ENCODE measurements around the gene OGDH. TPM values are rescaled to one million over a fixed set of nuclear protein-coding genes. Genes with fewer than 3 reads are reported as not detected.

Gene OGDH
- total and polyA plus RNA-seq, 2 of the 13 experiments (the other 11 are each of a cell fraction or from before 2014, with no cell fraction given) = 17.4 to 25.4 TPM

DNA sequence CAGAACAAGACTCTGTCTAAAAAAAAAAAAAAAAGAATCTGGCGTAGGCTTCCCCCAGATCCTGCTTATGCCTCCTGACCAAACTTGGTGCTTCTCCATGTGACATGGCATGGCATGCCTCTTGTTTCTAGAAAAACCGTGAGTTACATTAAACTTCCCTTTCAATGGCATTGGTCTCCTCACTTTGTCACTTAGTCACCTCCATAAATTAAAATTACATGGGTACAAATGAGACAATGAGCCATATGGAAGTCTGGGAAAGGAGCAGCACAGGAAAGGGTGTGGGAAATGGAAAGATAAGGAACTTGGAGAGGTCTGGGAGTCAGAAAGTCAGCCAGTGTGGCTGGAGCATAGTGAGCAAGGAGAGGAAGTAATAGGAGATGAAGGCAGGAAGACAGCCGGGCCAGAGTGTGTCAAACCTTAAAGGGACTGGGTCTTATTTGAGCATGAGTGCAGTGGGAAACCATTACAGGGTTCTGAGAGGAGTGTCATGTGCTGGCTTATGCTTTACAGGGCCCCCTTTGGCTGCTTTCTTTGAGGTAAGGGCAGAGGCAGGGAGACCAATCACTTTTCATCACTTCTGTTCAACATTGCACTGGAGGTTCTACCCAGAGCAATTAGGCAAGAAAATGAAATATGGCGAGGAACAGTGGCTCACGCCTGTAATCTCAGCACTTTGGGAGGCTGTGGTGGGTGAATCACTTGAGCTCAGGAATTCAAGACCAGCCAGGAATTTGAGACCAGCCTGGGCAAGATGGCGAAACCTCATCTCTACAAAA lies 120.9 kb downstream of the OGDH start:
- Histone ChIP-seq H3K9ac (ENCODE audit: insufficient read depth, low read depth, low read length) (no peak overlapping the region), H3K4me3 (replicated peaks in 1 of 3; ENCODE audit: insufficient read depth in 1 of 3, low read depth in 2 of 3, low read length in 3 of 3) (no peak overlapping the region), H3K4me2 (ENCODE audit: low read depth, low read length) (peak overlapping the region; percentile 14; the same call in 1 of the 2 replicates), H3K4me1 (ENCODE audit: insufficient read depth, low read length) (peaks cover 26% of the 10 kb centered on the region), H2AFZ (ENCODE audit: low read length) (peak overlapping the region; percentile 81), H4K20me1 (ENCODE audit: insufficient read depth, low read length) (no peaks in the 10 kb centered on the region), H3K79me2 (ENCODE audit: insufficient read depth, low read length) (no peaks in the 10 kb centered on the region), H3K9me3 (ENCODE audit: low read length) (no peaks in the 10 kb centered on the region), H3K27ac (ENCODE audit: extremely low read length, insufficient read depth, low read length) (no peak overlapping the region), H3K27me3 (ENCODE audit: control insufficient read depth in 1 of 2, insufficient read depth in 2 of 2, low read length in 2 of 2) (no peaks in the 10 kb centered on the region), H3K36me3 (replicated peaks in 1 of 2; ENCODE audit: control insufficient read depth in 1 of 2, insufficient read depth in 2 of 2, low read length in 2 of 2) (no peaks in the 10 kb centered on the region)
- no peak for FAIRE-seq
- CTCF ChIA-PET (ENCODE audit: low intra/inter-chr PET ratio, low total read pairs) = no interaction called here
- no peak; the same call in 2 of the 3 replicates for ATAC-seq
- BruUV-seq (replicated peaks) = no TSS peak
- POLR2A ChIA-PET = no interaction called here
- 53% methylated on average over 6 of the region's 6 CpGs for WGBS (ENCODE audit: low lambda C conversion rate)
- intact Hi-C loops (cut with micrococcal nuclease; ENCODE audit: unreplicated experiment) (no loop called here), in situ Hi-C loops (cut with HindIII; ENCODE audit: extremely low pct_ligation_motif_present, low pct_unique_long_range_greater_than_20kb) (no loop called here)
- DNase-seq (ENCODE audit: low spot score) = no peak
- TF ChIP-seq NFIC (IDR thresholded peaks at IDR 0.05; ENCODE audit: low read length) (no peak), REL (CRISPR knock-in tag; conservative IDR thresholded peaks at IDR 0.05) (no peak), RARG (CRISPR knock-in tag; IDR thresholded peaks at IDR 0.05; ENCODE audit: low read depth) (no peak), SUZ12 (IDR thresholded peaks at IDR 0.05; ENCODE audit: low read depth, low read length) (no peak), SMAD3 (CRISPR knock-in tag; IDR thresholded peaks at IDR 0.05) (no peak), KDM1A (CRISPR knock-in tag; IDR thresholded peaks at IDR 0.05) (no peak), BORCS8-MEF2B (CRISPR knock-in tag; IDR thresholded peaks at IDR 0.05) (no peak), ZNF614 (CRISPR knock-in tag; IDR thresholded peaks at IDR 0.05; ENCODE audit: borderline replicate concordance) (no peak), ZNF296 (CRISPR knock-in tag; conservative IDR thresholded peaks at IDR 0.05) (no peak), ZBTB8A (CRISPR knock-in tag; IDR thresholded peaks at IDR 0.05; ENCODE audit: borderline replicate concordance, low read depth) (no peak)
- TF ChIP-seq, protein P1, sequence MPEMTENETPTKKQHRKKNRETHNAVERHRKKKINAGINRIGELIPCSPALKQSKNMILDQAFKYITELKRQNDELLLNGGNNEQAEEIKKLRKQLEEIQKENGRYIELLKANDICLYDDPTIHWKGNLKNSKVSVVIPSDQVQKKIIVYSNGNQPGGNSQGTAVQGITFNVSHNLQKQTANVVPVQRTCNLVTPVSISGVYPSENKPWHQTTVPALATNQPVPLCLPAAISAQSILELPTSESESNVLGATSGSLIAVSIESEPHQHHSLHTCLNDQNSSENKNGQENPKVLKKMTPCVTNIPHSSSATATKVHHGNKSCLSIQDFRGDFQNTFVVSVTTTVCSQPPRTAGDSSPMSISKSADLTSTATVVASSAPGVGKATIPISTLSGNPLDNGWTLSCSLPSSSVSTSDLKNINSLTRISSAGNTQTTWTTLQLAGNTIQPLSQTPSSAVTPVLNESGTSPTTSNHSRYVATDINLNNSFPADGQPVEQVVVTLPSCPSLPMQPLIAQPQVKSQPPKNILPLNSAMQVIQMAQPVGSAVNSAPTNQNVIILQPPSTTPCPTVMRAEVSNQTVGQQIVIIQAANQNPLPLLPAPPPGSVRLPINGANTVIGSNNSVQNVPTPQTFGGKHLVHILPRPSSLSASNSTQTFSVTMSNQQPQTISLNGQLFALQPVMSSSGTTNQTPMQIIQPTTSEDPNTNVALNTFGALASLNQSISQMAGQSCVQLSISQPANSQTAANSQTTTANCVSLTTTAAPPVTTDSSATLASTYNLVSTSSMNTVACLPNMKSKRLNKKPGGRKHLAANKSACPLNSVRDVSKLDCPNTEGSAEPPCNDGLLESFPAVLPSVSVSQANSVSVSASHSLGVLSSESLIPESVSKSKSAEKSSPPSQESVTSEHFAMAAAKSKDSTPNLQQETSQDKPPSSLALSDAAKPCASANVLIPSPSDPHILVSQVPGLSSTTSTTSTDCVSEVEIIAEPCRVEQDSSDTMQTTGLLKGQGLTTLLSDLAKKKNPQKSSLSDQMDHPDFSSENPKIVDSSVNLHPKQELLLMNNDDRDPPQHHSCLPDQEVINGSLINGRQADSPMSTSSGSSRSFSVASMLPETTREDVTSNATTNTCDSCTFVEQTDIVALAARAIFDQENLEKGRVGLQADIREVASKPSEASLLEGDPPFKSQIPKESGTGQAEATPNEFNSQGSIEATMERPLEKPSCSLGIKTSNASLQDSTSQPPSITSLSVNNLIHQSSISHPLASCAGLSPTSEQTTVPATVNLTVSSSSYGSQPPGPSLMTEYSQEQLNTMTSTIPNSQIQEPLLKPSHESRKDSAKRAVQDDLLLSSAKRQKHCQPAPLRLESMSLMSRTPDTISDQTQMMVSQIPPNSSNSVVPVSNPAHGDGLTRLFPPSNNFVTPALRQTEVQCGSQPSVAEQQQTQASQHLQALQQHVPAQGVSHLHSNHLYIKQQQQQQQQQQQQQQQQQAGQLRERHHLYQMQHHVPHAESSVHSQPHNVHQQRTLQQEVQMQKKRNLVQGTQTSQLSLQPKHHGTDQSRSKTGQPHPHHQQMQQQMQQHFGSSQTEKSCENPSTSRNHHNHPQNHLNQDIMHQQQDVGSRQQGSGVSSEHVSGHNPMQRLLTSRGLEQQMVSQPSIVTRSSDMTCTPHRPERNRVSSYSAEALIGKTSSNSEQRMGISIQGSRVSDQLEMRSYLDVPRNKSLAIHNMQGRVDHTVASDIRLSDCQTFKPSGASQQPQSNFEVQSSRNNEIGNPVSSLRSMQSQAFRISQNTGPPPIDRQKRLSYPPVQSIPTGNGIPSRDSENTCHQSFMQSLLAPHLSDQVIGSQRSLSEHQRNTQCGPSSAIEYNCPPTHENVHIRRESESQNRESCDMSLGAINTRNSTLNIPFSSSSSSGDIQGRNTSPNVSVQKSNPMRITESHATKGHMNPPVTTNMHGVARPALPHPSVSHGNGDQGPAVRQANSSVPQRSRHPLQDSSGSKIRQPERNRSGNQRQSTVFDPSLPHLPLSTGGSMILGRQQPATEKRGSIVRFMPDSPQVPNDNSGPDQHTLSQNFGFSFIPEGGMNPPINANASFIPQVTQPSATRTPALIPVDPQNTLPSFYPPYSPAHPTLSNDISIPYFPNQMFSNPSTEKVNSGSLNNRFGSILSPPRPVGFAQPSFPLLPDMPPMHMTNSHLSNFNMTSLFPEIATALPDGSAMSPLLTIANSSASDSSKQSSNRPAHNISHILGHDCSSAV (CRISPR knock-in tag; IDR thresholded peaks at IDR 0.05; ENCODE audit: borderline replicate concordance) = no peak
- TF ChIP-seq, protein P2, sequence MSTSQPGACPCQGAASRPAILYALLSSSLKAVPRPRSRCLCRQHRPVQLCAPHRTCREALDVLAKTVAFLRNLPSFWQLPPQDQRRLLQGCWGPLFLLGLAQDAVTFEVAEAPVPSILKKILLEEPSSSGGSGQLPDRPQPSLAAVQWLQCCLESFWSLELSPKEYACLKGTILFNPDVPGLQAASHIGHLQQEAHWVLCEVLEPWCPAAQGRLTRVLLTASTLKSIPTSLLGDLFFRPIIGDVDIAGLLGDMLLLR (CRISPR knock-in tag; IDR thresholded peaks at IDR 0.05) = no peak
- TF ChIP-seq, protein P3, sequence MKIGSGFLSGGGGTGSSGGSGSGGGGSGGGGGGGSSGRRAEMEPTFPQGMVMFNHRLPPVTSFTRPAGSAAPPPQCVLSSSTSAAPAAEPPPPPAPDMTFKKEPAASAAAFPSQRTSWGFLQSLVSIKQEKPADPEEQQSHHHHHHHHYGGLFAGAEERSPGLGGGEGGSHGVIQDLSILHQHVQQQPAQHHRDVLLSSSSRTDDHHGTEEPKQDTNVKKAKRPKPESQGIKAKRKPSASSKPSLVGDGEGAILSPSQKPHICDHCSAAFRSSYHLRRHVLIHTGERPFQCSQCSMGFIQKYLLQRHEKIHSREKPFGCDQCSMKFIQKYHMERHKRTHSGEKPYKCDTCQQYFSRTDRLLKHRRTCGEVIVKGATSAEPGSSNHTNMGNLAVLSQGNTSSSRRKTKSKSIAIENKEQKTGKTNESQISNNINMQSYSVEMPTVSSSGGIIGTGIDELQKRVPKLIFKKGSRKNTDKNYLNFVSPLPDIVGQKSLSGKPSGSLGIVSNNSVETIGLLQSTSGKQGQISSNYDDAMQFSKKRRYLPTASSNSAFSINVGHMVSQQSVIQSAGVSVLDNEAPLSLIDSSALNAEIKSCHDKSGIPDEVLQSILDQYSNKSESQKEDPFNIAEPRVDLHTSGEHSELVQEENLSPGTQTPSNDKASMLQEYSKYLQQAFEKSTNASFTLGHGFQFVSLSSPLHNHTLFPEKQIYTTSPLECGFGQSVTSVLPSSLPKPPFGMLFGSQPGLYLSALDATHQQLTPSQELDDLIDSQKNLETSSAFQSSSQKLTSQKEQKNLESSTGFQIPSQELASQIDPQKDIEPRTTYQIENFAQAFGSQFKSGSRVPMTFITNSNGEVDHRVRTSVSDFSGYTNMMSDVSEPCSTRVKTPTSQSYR (CRISPR knock-in tag; IDR thresholded peaks at IDR 0.05; ENCODE audit: borderline replicate concordance) = no peak
